Suppressor macrophage (primary cell): ENCODE data around the gene PHF21B.
"Not testable (repeated sequence)": the region's sequence is repeated elsewhere in the genome, so short reads cannot be mapped to it uniquely, and the experiment has no call there.

ENCODE experiments used
- DNase-seq, 4 experiments: peaks; one replicate each; pipeline ENCODE4 v3.0.0-alpha.2; 2020 to 2022

Gene PHF21B

DNA sequence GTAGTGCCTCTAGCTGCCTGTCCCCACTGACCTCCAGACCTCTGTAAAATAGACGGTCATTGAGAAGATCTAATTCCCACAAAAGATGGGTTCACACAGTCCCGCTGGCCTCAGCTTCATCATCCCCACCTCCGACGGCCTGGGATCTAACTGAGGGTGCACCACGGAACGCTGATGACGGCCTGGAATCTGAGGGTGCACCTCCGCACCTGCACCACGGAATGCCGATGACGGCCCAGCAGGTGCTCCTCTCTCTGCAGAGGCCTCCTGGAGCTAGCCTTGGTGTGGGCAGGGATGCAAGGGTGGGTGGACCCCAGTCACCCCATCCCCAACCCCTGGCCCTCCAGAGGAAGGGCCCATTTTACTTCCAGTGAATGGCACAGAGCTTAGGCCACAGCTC, 77.3 kb downstream of the PHF21B start:
- DNase-seq = no peak

DNA sequence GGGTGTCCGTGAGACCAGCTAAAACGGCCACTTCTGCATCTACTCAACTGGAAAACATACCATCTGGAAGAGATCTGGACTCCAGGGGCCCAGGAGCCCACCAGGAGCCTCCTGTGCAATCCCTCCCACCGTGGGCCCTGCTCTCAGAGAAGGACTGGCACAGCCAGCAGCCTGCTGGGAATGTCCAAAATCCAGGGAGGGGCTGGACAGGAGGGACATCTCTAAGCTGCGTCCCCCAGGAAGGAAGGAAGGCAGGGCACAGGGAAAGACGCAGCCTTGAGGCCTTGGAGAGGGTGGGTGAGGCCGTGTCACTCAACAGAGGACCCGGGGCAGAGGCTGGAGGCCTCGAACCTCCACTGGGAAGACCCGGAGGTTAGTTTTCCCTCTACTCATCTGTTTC, 78.0 kb downstream of the PHF21B start:
- DNase-seq = no peak

DNA sequence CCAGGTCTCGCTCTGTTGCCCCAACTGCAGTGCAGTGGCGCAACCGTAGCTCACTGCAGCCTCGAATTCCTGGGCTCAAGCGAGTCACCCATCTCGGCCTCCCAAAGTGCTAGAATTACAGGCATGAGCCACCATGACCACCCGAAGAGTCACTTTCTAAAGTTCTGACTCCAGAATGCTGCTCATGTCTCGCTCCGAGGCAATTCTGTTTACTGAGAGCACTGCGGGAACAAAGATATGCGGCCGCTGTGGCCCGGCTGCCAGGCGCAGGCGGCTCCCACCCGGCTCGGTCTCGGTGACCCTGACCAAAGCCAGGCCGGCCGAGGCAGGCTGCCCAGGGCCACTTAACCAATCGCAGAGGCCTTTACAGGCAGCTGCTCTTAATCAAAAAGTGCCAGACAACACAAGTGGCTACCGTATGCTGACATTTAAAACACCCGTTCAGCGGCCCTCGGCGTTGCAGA, 78.7 kb downstream of the PHF21B start:
- no peak for DNase-seq

DNA sequence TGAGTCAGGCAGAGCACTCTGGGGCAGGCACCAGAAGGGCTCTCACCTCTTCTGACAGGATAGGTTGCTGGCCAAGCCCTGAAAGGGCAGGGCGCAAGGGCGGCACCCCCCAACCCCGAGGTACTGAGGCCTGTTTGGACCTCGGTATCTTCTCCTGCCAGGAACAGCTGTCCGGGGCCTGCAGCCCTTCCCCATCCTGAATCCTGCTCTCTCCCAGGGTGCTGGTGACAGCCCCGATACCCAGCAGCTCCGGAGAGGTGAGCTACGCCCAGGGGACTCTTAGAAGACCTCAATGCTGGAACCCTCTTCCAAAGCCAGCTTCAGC, 79.1 kb downstream of the PHF21B start:
- DNase-seq = no peak

DNA sequence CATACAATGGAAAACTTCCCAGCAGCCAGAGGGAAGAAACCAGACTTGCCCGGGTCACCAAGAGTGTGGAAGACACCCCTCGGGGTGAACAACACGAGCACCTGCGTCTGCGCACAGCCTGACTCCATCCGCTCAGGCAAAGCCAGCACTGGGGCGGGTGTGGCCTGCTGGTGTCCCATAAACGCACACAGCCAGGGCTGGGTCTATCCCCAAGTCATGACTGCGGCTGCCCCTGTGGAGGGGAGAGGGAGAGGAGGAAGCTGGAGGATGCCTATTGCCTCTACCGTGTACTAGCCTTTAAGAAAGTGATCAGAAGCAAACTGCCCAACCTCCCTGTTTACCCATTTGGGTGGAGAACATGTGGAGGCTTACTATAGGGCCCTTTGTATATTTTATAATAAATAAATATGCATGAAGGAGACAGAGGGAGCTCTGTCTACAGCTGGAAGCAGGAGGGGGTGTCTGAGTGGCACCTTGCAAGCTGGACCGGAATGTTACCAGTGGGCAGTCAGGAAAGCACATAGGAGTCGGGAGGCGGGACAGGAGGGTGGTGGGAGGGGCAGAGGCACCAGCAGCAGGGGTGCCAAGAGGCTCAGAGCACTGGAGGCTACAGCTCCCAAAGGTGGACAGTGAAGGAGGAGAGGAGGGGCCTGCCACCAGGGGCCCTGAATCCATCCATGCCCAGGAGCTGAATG, 79.6 kb downstream of the PHF21B start:
- peak in 1 of 4 experiments; percentile 3 for DNase-seq

DNA sequence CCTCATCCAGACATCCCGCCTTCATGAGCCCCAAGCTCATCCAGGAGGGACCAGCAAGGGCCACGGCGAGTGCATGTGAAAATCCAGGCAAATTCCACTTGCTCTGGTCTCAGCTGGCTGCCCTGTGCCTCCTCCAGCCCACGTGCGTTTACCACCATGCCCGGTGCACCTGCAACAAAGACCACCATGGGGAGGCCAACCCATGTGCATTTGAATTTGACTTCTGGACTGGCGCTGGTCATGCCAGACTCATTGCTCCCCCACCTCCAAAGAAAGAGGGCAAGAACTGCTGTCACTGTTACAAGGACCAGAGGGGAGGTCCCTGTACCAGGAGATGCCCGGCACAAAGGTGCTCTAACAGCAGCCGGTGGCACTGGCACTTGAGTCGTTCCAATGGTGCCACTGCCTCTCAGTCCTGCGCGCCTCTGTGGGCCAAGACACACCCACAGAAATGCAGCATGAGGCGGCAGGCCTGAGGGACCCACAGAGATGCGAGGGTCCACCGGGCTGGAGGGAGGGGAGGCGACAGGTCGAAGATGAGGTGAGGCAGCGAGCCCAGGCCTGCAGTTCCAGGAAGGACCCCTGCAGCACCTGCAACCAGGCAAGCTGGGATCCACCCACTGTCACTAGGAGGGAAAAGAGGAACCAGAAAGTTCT, 80.3 kb downstream of the PHF21B start:
- DNase-seq = no peak

DNA sequence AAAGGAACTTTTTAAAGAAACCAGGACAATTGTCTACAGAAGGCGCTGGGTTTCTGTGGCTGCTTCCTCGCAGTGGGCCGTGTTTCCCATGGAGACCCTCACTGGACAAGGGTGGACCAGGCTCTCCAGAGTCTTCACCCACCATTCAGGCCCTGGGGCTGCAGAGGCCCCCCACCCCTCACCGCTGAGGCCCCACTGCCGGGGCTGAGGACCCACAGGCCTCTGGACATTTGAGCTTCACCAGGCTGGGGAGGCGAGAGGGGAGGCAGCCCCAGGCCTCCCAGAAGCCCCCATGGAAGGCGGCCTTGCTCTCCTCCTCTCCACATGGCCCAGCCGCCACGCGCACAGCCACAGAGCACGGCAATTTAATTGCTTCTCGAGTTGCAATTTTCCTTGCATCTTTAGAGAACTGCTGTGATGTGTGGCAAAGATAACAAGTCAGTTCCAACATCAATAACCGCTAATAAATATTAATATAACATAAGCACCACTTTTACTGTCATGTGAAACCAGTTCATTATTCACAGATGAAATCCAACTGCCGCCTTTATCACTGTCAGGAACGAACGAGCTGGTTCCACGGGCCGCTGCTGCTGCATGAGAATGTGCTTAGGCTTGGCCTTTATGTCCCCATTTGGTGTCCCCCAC, 81.0 kb downstream of the PHF21B start:
- no peak for DNase-seq

DNA sequence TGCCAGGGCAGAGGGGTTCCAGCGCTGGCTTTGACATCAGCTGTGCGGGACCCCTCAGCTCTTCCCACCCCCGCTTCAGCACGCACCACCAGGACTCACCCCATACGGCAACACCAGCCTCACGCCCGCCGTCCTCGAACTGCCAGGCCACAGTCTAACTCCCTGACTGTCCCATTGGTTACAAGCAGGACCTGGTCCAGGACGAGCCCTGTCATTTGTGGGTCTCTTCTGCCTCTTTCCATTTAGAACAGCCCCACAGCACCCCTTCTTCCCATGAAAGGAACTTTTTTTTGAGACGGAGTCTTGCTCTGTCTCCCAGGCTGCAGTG, 81.7 kb downstream of the PHF21B start:
- DNase-seq = no peak

DNA sequence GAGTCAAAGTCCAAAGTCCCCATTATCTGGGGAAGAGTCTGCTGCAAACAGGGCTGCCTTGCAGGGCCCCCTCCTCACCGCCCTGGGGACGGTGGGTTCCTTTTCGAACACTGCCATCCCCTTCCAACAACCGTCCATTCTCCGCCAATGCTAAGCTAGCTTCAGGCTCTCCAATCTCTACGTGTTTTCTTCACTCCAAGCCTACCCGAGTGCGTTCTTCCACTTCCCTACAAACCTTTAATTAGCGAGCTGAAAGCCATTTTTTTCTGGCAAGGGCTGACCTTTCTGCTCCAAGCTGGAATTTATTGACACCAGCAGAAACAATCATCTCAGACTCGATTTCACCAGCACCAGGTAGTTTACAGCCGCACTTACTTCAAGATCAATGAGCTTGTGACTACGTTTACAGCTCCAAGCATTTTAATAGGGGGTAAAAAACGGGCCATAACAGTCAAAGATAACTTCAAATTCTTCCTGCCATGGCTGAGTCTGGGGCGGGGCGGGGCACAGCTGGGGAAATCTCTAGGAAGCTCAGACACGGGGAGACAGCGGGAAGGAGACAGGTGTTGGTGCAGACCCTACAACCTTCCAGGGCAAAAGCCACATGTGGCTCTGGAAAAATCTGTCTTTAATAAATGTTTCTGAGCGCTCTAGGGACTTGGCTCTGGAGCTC, 82.2 kb downstream of the PHF21B start:
- DNase-seq = no peak

DNA sequence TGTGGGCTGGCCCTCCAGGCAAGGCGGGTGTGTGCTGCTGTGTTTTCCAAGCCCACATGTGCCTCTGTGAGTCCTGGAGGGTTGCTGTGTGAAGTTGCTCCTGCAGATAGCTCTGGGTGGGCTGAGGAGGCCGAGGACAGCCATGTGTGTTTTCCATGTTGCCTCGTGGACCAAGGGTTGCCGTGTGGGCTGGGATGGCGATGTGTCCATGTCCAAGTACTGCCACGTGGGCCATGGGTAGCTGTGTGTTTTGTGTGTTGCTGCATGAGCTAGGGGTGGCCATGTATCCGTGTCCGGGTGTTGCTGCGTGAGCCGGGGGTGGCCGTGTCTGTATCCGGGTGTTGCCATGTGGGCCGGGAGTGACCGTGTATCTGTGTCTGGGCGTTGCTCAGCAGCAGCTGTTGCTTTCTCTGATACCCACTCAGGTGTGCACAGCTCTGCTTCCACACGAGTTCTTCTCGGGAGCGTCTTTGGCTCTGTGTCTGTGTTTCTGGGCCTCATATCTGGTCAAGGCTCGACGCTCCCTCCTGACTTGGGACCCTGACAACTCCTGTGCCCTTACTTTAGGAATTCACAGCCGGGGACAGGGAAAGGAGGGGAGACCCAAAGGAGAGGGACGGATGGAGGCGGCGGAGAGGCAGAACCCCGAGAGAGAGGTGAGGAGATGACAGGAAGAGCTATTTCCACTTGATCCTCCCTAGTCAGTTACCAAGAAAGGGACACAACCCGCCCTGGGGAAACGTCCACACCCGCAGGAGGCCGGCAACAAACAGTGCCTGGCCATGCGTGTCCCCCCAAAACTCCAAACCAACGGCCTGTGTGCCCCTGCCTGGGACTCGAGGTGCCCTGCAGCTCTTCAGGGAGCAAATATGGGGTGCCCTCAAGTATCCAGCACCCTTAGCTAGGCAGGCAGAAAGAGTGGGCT, 83.1 kb downstream of the PHF21B start:
- DNase-seq = no peak

DNA sequence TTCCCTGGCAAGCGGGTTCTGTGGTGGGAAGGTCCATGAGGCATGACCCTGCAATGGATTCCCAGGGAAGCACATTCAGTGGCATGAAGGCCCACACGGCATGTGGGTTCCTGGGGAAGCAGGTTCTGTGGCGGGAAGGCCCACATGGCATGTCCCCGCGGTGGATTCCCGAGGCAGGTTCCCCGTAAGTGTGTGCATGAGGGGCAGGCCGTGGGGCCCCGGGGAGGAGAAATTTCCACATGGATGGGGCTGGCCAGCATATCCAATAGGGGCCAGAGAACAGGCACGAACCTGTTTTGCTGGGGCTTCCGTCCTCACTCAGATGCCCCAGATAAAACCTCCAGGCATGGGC, 83.7 kb downstream of the PHF21B start:
- no peak for DNase-seq

DNA sequence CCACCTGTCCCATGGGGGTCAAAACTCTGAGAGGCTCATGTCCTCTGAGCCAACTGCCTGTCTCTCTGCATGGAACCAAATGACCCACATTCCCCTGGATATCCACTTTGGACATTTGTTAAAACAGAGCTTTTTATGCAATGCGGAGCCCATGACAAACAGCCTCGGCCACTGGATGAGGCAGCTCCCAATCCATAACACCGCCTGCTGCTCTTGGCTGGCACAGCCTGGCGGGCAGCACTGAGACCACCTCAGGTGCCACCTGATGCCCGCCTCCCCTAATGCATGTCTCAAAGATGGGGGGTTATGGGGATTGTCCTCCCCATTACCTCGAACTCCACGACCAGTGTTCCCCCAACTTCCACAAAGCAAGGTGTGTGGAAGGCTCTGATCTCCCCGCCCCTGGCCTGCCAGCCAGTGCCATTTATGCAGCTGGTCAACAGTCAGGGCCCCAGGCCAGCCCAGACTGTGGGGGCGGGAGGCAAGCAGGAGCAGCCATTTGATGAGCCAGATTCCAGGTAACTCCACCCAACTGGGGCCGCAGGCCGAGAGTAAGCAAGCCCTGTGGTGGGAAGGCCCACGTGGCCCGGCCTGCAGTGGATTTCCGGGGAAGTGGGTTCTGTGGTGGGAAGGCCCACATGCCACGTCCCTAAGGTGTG, 84.2 kb downstream of the PHF21B start:
- no peak for DNase-seq

DNA sequence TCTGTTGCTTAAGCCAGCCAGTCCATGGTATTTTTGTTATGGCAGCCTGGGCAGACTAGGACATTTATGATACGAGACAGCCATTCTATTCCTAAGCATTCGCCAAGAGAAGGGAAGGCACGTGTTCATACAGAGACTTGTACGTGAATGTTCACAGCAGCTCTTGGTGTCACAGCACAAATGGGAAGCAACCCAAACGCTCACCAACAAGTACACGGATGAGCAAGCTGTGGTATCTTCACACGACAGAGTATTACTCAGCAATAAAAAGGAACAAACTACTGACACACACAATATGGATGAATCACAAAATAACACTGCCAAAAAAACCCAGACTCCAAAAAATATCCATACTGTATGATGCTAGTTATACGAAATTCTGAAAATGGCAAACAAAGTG, 85.1 kb downstream of the PHF21B start:
- no peak for DNase-seq

DNA sequence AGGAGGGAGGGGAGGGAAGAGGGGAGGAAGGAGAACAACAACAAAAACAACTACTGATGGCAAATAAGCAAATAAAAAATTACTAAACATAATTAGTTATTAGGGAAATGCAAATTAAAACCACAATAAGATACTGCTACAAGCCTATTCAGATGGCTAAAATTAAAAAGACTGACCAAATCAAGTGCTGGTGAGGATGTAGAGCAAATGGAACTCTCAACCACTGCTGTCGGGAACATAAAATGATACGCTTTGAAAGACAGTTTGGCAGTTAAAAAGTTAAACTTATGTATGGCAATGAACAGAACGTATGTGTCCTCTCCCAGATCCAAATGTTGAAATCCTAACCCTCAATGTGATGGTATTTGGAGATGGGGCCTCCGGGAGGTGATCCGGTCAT, 85.7 kb downstream of the PHF21B start:
- DNase-seq = no peak

DNA sequence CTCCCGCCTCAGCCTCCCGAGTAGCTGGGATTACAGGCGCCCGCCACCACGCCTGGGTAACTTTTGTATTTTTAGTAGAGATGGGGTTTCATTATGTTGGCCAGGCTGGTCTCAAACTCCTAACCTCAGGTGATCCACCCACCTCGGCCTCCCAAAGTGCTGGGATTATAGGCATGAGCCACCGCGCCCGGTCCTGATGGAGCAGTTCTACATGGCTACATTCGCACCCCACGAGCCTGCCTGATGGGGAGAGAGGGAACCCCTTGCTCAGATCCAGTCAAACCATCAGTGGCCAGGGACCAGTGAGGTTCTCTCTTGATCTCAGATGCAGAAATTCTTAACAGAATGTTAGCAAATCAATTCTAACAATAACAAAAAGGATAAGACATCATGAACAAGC, 88.0 kb downstream of the PHF21B start:
- DNase-seq = not testable (repeated sequence)

DNA sequence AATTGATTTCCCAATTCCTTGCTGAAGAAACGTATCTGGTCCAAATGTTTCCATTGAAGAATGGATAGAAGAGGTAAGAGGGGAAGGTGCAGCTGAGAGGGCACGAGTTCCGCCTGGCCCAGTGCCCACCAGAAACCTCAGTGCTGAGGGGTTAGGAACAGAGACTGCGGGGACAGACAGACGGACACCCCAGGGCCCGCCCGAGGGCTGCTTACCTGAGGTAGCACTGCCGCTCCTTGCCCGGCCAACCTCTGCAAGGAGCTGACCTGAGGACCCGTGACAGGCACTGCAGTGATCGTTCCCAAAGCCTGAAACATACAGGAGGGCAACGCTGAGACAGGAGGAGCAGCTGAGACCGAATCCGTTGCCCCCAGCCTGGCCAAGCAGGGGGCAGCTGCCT, 89.6 kb downstream of the PHF21B start:
- DNase-seq = no peak

DNA sequence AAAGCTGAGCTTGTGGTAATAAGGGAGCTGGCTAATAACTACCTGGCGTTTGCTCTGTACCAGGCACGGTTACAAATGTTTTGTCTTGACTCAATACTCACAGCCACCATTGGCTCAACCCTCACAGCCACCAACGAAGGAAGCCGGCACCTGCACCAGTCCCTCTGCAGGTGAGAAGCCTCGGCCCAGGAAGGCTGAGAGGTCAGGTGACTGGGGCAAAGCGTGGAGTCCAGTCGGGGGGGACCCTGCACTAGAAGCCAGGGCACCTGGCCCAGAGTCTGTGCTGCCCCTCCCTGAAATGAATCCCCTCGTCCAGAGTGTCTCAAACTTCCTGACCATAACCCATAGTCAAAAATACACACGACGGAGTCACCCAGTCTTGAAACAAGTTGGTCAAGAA, 90.1 kb downstream of the PHF21B start:
- no peak for DNase-seq

DNA sequence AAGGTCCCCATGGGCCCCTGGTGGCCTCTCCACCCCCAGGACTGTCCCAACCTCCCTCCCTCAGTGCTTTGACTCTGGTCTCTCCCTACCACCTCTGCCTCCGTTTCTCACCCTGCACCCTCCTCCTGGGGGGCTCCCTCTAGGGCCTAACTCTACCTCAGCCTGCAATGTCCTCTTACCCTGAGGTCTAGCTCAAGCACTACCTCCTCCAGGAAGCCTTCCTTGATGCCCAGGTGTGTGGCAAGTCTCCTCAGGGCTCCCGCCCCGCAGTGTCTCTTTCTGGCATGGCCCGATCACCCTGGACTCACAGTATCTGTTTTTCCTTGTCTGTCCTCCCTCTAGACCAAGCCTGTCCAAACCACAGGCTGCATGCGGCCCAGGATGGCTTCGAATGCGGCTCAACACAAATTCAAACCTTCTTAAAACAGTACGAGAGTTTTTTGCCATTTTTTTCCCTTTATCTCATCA, 90.8 kb downstream of the PHF21B start:
- DNase-seq = no peak

DNA sequence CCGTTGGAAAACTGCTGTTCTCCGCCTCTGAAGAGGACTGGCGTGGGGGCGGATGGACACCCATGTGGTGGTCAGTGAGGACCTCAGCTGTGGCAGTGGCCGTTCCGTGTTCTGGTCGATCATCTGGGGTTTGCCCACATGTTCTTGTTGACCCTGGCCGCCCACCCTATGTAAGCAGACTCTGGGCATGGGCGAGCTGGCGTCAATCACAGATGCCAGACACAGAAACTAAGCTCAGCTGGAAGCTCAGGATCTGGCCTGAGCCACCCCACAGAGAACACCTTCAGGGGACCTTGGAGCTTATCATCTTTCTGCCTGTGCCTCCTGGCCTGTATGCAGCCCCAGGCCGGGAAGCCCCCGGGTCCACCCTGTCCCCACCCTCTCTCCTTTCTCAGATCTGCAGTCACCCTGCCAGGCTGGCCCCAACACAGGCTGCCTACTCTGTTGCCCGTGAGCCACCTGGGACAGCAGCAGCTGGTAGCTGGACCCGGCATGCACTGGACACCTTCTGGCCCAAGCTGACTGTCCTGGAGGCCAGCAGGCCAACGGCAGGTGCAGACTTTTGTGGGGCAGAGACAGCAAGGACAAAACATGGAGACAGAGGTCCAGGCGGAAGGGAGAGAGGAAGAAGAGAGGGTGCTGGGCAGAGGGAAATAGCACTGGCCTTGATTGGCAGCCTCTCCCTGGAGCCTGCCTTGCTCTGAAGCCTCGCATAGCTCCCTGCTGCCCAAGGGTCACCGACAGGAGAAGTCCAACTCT, 91.5 kb downstream of the PHF21B start:
- no peak for DNase-seq

DNA sequence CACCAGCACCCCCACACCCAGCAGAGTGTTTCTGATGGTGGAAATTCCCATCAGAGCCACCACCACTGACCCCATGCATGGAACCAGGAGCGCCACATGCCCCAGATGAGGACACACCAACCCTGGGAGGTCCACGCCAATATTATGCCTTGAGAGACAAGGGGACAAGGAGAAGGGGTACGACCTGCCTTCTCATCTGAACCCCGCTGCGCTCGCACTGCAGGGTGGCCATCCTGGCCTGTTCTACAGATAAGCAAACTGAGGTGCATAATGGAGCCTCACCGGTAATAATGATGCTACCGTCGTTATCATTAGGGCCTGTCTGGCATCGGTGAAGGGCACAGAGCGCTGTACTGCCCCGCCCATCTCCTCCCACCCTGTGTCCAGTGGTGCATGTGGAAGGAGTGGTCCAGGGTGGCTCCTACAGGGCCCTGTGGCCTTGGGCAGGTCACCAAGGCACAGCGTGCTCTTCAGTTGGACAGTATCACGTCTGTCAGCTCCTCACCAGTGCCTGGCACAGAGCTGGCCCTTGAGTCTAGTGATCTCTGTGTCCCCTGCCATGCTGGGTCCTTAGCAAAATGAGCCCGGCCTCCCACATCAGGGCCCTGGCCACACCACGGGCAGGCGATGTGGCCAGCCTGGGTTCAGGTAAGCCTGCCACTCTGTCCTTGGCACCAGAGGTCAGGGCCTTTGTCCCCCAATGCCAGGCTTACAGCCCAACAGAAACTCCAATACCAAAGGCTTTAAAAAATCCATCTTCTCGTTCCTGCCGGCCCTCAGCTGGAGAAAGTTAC, 92.2 kb downstream of the PHF21B start:
- no peak for DNase-seq
